ENCODE data around the gene CD200R1.

- no peak for TF ChIP-seq CTCF (IDR thresholded peaks at IDR 0.05; ENCODE audit: low read length)
- TF ChIP-seq EZH2 (IDR thresholded peaks at IDR 0.05; ENCODE audit: borderline replicate concordance, low read length) = no peak
Observed at GRCh38 chr3:112948346-112948838, 26.5 kb downstream of the CD200R1 start.
